Mesothelial cell of epicardium (in vitro differentiated cells): Measurements from ENCODE around the gene ATRNL1. TPM values are rescaled to one million over a fixed set of nuclear protein-coding genes. Genes with fewer than 3 reads are reported as not detected.

ENCODE experiments used
- DNase-seq, 2 experiments: peaks; one replicate each; pipeline ENCODE4 v3.0.0; 2021; ENCODE audit warnings: low spot score in 2 of 2; ENCODE audit not compliant: unreplicated experiment in 2 of 2
- H3K27ac Mint-ChIP-seq: 2 replicates; pipeline ENCODE4 v1.8.0; 2021; ENCODE audit warnings: mixed read lengths
- H3K27me3 Mint-ChIP-seq: 2 replicates; pipeline ENCODE4 v1.8.0; 2021; ENCODE audit warnings: low read depth, mixed read lengths
- H3K36me3 Mint-ChIP-seq: 2 replicates; pipeline ENCODE4 v1.8.0; 2021; ENCODE audit warnings: mixed read lengths
- H3K4me1 Mint-ChIP-seq: 2 replicates; pipeline ENCODE4 v1.8.0; 2021; ENCODE audit warnings: mixed read lengths
- H3K4me3 Mint-ChIP-seq: 2 replicates; pipeline ENCODE4 v1.8.0; 2021; ENCODE audit warnings: mild to moderate bottlenecking, moderate library complexity, mixed read lengths
- H3K9me3 Mint-ChIP-seq: 2 replicates; pipeline ENCODE4 v1.8.0; 2021; ENCODE audit warnings: mixed read lengths
- total RNA-seq: library from RNA; stranded (reverse); gene quantifications from 3 replicates; pipeline ENCODE4 v1.2.1, GENCODE V29; 2021
- TF ChIP-seq, protein P1 (sequence below): fragments of 200-600 bp; sonication (generic); IDR thresholded peaks from one replicate; pipeline ENCODE4 v1.5.0; 2021; ENCODE audit warnings: antibody characterized with exemption; ENCODE audit not compliant: unreplicated experiment

The ATRNL1 gene
- total RNA-seq, 1 donor from 2014 or later: 39.6 TPM

DNA sequence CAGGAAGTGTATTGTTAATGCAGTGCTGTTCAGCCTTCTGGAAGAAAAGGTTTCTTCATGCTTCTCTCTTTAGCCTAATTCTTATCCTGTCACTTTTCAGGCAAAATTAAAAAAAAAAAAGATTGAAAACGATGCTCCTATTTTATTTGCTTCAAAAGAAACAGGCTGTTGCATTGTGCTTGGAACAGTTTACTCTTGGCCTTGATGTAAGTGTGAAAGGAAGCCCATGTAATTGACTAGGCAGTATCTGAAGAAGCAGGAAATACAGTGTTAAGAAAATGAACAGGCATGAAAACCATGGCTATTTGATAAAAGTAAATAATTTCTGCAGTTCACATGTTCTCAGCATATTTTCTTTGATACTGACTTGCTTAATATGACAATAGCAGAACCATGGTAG lies 40.4 kb upstream of the ATRNL1 start:
- TF ChIP-seq, protein P1, sequence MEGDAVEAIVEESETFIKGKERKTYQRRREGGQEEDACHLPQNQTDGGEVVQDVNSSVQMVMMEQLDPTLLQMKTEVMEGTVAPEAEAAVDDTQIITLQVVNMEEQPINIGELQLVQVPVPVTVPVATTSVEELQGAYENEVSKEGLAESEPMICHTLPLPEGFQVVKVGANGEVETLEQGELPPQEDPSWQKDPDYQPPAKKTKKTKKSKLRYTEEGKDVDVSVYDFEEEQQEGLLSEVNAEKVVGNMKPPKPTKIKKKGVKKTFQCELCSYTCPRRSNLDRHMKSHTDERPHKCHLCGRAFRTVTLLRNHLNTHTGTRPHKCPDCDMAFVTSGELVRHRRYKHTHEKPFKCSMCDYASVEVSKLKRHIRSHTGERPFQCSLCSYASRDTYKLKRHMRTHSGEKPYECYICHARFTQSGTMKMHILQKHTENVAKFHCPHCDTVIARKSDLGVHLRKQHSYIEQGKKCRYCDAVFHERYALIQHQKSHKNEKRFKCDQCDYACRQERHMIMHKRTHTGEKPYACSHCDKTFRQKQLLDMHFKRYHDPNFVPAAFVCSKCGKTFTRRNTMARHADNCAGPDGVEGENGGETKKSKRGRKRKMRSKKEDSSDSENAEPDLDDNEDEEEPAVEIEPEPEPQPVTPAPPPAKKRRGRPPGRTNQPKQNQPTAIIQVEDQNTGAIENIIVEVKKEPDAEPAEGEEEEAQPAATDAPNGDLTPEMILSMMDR: no peak
- Mint-ChIP-seq H3K27ac (no peak overlapping the region), H3K4me1 (peaks cover 33% of the 10 kb centered on the region), H3K4me3 (no peak overlapping the region), H3K27me3 (no peaks in the 10 kb centered on the region), H3K36me3 (no peaks in the 10 kb centered on the region), H3K9me3 (no peaks in the 10 kb centered on the region)
- no peak for DNase-seq

DNA sequence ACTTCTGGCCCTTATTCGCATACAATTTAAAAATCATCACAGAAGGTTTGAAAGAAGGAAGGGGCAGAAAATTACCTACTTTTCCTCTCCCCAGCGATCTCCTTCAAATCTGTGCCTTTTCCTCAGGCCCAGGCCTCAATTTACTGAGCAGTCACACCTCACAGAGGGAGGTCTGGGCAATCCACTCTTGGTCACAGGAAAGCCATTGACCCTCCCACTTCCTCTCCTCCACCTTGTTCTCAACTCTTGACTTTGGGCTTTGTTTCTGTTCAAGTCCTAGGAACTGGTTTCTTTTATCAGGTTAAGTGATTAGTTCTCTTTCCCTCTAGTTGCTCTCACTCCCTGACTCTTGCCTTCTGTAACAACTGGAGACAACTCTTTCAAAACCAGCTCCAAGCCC lies 37.0 kb upstream of the ATRNL1 start:
- TF ChIP-seq, protein P1: no peak
- no peak for DNase-seq
- H3K4me1 Mint-ChIP-seq: peaks cover 10% of the 10 kb centered on the region
- H3K36me3 Mint-ChIP-seq: no peaks in the 10 kb centered on the region
- H3K9me3 Mint-ChIP-seq: no peaks in the 10 kb centered on the region
- no peaks in the 10 kb centered on the region for H3K27me3 Mint-ChIP-seq
- no peak overlapping the region for H3K4me3 Mint-ChIP-seq
- H3K27ac Mint-ChIP-seq: no peak overlapping the region

DNA sequence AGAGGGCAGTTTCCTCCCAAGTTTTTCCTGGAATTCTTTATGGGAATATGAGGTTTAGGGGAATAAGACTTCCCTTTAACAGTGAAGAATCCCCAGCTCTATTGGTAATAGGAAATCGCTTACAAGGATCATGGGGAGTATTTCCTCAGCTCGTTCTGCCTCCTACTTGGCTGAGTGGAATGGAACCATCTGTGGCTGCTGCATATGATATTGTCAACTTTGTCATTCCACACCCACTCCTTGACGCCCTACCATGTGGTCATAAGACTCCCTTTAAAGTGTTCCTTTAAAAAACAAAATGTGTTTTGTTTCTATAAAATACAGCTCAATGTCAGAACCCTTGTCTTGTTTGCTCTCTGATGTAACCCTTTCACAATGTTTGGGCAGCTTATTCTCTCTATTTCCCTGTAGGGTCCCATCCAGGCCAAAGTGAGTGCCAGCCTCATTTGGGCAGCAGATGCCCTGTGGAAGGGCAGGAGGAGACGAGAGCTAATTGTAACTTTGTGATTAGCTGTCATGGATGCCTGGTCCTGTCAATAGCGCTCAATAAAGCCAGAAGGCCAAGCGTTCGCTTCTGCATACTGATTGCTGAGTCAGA lies 33.8 kb upstream of the ATRNL1 start:
- Mint-ChIP-seq H3K4me1 (peaks cover 6% of the 10 kb centered on the region), H3K27me3 (no peaks in the 10 kb centered on the region), H3K27ac (no peak overlapping the region), H3K9me3 (no peaks in the 10 kb centered on the region), H3K36me3 (no peaks in the 10 kb centered on the region), H3K4me3 (no peak overlapping the region)
- TF ChIP-seq, protein P1: no peak
- DNase-seq: no peak

DNA sequence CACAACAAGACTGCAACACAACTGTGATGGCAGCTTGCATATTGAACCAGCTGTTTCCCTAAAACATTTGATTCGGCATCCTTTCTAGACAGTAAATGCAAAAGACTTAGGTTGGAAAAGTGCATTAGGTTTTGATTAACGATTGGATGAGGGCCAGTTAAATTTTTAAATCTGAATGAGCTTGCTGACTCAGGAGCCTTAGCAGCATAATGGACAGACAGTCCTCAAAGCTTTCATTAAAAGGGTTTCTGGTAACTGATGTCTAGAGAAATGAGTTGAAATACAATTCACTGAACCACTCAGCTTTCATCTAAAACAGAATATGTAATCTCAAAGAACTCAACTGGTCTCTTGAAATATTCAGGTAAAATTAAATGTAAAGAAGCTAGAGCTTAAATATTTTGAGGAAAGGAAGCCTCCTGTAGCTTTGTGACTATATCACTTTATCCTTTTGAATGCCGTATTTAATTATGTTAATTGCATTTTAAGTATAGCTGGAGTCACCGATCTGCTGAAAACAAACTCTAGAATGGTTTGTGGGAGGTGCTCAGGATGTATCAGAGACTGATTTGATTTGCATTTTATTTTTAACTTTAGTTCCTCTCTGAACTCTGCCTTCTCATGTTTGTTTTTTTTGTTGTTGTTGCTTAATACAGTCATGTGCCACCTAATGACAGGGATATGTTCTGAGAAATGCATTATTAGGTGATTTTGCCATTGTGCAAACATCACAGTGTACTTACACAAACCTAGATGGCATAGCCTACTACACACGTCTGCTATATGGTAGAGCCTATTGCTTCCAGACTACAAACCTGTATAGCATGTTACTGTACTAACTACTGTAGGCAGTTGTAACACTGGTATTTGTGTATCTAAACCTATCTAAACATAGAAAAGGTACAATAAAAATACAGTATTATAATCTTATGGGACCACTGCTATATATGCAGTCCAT lies 29.2 kb upstream of the ATRNL1 start:
- TF ChIP-seq, protein P1: no peak
- H3K27me3 Mint-ChIP-seq: no peaks in the 10 kb centered on the region
- H3K36me3 Mint-ChIP-seq: no peaks in the 10 kb centered on the region
- no peak for DNase-seq
- H3K9me3 Mint-ChIP-seq: no peaks in the 10 kb centered on the region
- no peak overlapping the region for H3K4me3 Mint-ChIP-seq
- no peak overlapping the region for H3K27ac Mint-ChIP-seq
- H3K4me1 Mint-ChIP-seq: peaks cover 25% of the 10 kb centered on the region

DNA sequence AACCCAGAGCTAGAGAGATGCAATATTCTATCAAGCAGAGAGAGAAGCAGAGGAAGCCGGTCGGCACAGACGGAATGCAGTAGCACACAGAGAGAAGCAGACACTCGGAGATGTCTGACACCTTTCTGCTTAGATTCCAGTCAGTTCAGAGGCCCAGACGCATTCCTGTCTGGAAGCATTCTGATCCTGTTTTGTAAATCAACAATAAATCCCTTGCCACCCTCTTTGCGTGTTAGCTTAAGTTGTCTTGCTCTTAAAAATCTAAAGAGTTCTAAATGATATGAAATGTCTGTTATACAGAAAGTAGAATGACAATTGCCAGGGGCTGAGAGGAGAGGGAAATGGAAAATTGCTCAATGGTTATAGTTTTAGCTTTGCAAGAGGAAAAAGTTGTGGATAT lies 27.4 kb upstream of the ATRNL1 start:
- TF ChIP-seq, protein P1: no peak
- Mint-ChIP-seq H3K27ac (peak overlapping the region; percentile 52), H3K36me3 (no peaks in the 10 kb centered on the region), H3K9me3 (no peaks in the 10 kb centered on the region), H3K27me3 (no peaks in the 10 kb centered on the region), H3K4me1 (peaks cover 25% of the 10 kb centered on the region), H3K4me3 (no peak overlapping the region)
- no peak for DNase-seq
